ENCODE results near the gene MGME1. TPM values are rescaled to one million over a fixed set of nuclear protein-coding genes. Genes with fewer than 3 reads are reported as not detected.

Gene MGME1
- total and polyA plus RNA-seq, 2 of the 13 experiments (the other 11 are each of a cell fraction or from before 2014, with no cell fraction given), result 36.7 to 66.6 TPM

- TF ChIP-seq ZBTB4 (CRISPR knock-in tag; IDR thresholded peaks at IDR 0.05; ENCODE audit: borderline replicate concordance), result 0 out of 2 replicates have a peak, but pooled peaks have one; percentile 23
- 0 out of 2 replicates have a peak, but pooled peaks have one; percentile 4 for TF ChIP-seq ZNF7 (CRISPR knock-in tag; IDR thresholded peaks at IDR 0.05)
- no peak for TF ChIP-seq ZFP82 (CRISPR knock-in tag; IDR thresholded peaks at IDR 0.05; ENCODE audit: borderline replicate concordance)
- TF ChIP-seq CTCF (CRISPR knock-in tag; IDR thresholded peaks at IDR 0.05), result peak; percentile 15; the same call in 1 of the 2 replicates
- TF ChIP-seq ATF2 (CRISPR knock-in tag; IDR thresholded peaks at IDR 0.05), result peak; percentile 28
- TF ChIP-seq DBP (CRISPR knock-in tag; IDR thresholded peaks at IDR 0.05; ENCODE audit: not compliant biosample characterization), result peak; percentile 53
- peak; percentile 15; the same call in 1 of the 2 replicates for TF ChIP-seq SALL2 (CRISPR knock-in tag; IDR thresholded peaks at IDR 0.05)
- no peak for TF ChIP-seq EZH2 (conservative IDR thresholded peaks at IDR 0.05; ENCODE audit: low read depth, low read length)
- TF ChIP-seq HES4 (CRISPR knock-in tag; IDR thresholded peaks at IDR 0.05; ENCODE audit: borderline replicate concordance), result no peak
- no peak for TF ChIP-seq E2F1 (CRISPR knock-in tag; IDR thresholded peaks at IDR 0.05)
- 0 out of 2 replicates have a peak, but pooled peaks have one; percentile 68 for TF ChIP-seq ARHGAP35 (CRISPR knock-in tag; IDR thresholded peaks at IDR 0.05; ENCODE audit: borderline replicate concordance)
- 0 out of 2 replicates have a peak, but pooled peaks have one; percentile 12 for TF ChIP-seq PRDM10 (CRISPR knock-in tag; IDR thresholded peaks at IDR 0.05; ENCODE audit: low read depth)
These were observed 29.1 kb upstream of the MGME1 start (continued) for GRCh38 chr20:17939622-17940223.

Measured in HepG2 (cell line).